ENCODE results near the gene CEP120.

The CEP120 gene

DNA sequence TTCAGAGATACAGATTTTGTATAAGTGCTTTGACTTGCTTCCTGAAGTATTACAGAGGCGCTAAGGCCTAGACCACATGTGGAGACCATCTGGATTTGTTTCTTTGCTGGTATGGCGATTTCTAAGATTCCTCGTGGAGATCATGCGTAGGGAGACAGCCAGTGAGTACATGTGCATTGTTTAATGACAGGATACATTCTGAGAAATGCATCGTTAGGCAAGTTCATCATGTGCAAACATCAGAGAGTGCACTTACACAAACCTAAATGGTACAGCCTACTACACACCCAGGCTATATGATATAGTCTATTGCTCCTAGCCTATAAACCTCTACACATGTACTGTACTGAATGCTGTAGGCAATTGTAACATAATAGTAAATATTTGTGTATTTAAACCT, 16.5 kb upstream of the CEP120 start:
- Histone ChIP-seq H3F3A (ENCODE audit: insufficient read depth) (no peaks in the 10 kb centered on the region), H3K9me2 (replicated peaks; ENCODE audit: insufficient read depth, low read length) (no peaks in the 10 kb centered on the region), H3K4me3 (ENCODE audit: insufficient read depth, low read length, poor library complexity, severe bottlenecking) (no peak overlapping the region), H3K27me3 (ENCODE audit: low read length) (no peaks in the 10 kb centered on the region), H3K9ac (ENCODE audit: low read length) (no peak overlapping the region), H3K79me2 (ENCODE audit: insufficient read depth, low read length) (no peaks in the 10 kb centered on the region), H3K4me2 (ENCODE audit: low read depth, low read length, poor library complexity, severe bottlenecking) (no peak overlapping the region), H4K20me1 (ENCODE audit: low read depth, low read length) (no peaks in the 10 kb centered on the region), H3K36me3 (ENCODE audit: low read length) (no peaks in the 10 kb centered on the region), H2AFZ (ENCODE audit: low read depth, low read length, severe bottlenecking) (no peak overlapping the region), H3K9me3 (ENCODE audit: insufficient read depth, low read length) (no peaks in the 10 kb centered on the region), H3K27ac (ENCODE audit: low read depth, low read length) (no peak overlapping the region)
- TF ChIP-seq, protein P1, sequence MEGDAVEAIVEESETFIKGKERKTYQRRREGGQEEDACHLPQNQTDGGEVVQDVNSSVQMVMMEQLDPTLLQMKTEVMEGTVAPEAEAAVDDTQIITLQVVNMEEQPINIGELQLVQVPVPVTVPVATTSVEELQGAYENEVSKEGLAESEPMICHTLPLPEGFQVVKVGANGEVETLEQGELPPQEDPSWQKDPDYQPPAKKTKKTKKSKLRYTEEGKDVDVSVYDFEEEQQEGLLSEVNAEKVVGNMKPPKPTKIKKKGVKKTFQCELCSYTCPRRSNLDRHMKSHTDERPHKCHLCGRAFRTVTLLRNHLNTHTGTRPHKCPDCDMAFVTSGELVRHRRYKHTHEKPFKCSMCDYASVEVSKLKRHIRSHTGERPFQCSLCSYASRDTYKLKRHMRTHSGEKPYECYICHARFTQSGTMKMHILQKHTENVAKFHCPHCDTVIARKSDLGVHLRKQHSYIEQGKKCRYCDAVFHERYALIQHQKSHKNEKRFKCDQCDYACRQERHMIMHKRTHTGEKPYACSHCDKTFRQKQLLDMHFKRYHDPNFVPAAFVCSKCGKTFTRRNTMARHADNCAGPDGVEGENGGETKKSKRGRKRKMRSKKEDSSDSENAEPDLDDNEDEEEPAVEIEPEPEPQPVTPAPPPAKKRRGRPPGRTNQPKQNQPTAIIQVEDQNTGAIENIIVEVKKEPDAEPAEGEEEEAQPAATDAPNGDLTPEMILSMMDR (IDR thresholded peaks at IDR 0.05; ENCODE audit: insufficient read depth, low read length, poor library complexity, severe bottlenecking): no peak
- no peak for TF ChIP-seq EZH2phosphoT487 (conservative IDR thresholded peaks at IDR 0.05; ENCODE audit: low read length)

DNA sequence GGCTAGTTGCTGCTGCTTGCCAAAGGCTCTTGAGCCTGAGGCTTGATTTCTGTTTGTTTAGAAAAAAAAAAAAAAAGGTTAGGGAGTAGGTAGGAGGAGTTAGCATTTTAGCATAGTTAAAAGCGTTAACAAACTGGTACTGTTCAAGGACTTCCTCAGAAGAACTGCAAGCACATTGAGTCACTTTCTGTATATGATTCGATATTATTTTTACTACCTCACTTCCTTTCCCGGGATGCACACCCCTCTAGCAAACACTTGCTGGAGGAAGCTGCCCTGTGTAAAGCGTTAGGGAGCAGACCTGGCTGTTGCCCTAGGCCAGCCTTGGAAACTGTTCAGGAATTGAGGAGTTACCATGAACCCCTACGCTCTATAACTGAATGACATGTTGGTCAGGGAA, 15.7 kb upstream of the CEP120 start:
- Histone ChIP-seq H3K27ac (ENCODE audit: low read depth, low read length) (no peak overlapping the region), H3K9me3 (ENCODE audit: insufficient read depth, low read length) (no peaks in the 10 kb centered on the region), H3K79me2 (ENCODE audit: insufficient read depth, low read length) (no peaks in the 10 kb centered on the region), H3K9ac (ENCODE audit: low read length) (no peak overlapping the region), H4K20me1 (ENCODE audit: low read depth, low read length) (no peaks in the 10 kb centered on the region), H3F3A (ENCODE audit: insufficient read depth) (no peaks in the 10 kb centered on the region), H2AFZ (ENCODE audit: low read depth, low read length, severe bottlenecking) (no peak overlapping the region), H3K27me3 (ENCODE audit: low read length) (no peaks in the 10 kb centered on the region), H3K9me2 (replicated peaks; ENCODE audit: insufficient read depth, low read length) (no peaks in the 10 kb centered on the region), H3K4me3 (ENCODE audit: insufficient read depth, low read length, poor library complexity, severe bottlenecking) (no peak overlapping the region), H3K36me3 (ENCODE audit: low read length) (no peaks in the 10 kb centered on the region), H3K4me2 (ENCODE audit: low read depth, low read length, poor library complexity, severe bottlenecking) (no peak overlapping the region)
- no peak for TF ChIP-seq EZH2phosphoT487 (conservative IDR thresholded peaks at IDR 0.05; ENCODE audit: low read length)
- TF ChIP-seq, protein P1 (IDR thresholded peaks at IDR 0.05; ENCODE audit: insufficient read depth, low read length, poor library complexity, severe bottlenecking): no peak

DNA sequence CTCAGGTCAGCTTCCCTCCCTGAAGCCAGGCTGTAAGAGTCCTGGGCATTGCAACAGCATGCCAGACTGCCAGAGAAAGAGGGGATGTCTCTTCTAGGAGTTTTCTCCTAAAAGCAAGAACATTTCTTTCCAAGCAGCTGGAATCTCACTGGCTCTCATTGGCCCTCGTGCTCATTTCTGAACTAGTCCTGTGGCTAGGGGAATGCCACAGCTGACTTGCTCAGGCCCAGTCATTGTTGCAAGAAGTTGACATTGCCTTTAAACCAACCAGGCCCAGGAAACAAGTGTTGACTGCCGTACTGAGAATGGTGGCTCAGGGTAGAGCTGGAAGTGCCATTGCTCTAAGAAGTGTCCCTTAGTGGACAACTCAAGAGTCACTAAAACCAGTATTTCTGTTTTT, 15.0 kb upstream of the CEP120 start:
- Histone ChIP-seq H3K27ac (ENCODE audit: low read depth, low read length) (no peak overlapping the region), H3K79me2 (ENCODE audit: insufficient read depth, low read length) (no peaks in the 10 kb centered on the region), H3K9me2 (replicated peaks; ENCODE audit: insufficient read depth, low read length) (no peaks in the 10 kb centered on the region), H3K9me3 (ENCODE audit: insufficient read depth, low read length) (no peaks in the 10 kb centered on the region), H3F3A (ENCODE audit: insufficient read depth) (no peaks in the 10 kb centered on the region), H3K36me3 (ENCODE audit: low read length) (no peaks in the 10 kb centered on the region), H3K9ac (ENCODE audit: low read length) (no peak overlapping the region), H2AFZ (ENCODE audit: low read depth, low read length, severe bottlenecking) (no peak overlapping the region), H3K27me3 (ENCODE audit: low read length) (no peaks in the 10 kb centered on the region), H3K4me2 (ENCODE audit: low read depth, low read length, poor library complexity, severe bottlenecking) (no peak overlapping the region), H3K4me3 (ENCODE audit: insufficient read depth, low read length, poor library complexity, severe bottlenecking) (no peak overlapping the region), H4K20me1 (ENCODE audit: low read depth, low read length) (no peaks in the 10 kb centered on the region)
- no peak for TF ChIP-seq EZH2phosphoT487 (conservative IDR thresholded peaks at IDR 0.05; ENCODE audit: low read length)
- TF ChIP-seq, protein P1 (IDR thresholded peaks at IDR 0.05; ENCODE audit: insufficient read depth, low read length, poor library complexity, severe bottlenecking): no peak
